ENCODE measurements around the gene WNK1.
"Not testable (repeated sequence)": the region's sequence is repeated elsewhere in the genome, so short reads cannot be mapped to it uniquely, and the experiment has no call there.

Gene WNK1

GRCh38 chr12:913919-914698 is 161.7 kb downstream of the WNK1 start:
- DNase-seq: no peak

GRCh38 chr12:915090-915489 is 162.7 kb downstream of the WNK1 start:
- no peak for DNase-seq

DNA sequence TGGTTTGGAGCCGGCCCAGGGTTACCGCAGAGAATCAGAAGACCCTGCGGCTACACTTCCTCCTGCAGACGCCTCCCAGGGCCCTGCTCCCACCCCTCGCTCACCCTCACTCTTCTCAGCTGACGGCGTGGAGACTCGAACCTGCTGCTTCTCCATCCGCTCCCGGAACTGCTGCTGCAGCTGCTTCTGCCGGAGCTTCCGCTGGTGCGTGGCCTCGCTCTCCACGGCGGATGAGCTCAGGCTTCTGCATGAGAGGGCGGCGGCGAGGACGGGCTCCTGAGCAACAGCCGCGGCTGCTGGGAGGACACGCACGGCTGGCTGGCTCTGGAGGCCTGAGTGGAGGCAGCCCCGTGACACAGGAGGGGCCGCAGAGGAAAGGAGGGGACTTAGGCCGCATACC is 163.9 kb downstream of the WNK1 start:
- no peak for DNase-seq

GRCh38 chr12:916712-917445 is 164.5 kb downstream of the WNK1 start:
- DNase-seq: no peak

GRCh38 chr12:920676-921075 is 168.3 kb downstream of the WNK1 start:
- no peak for DNase-seq

DNA sequence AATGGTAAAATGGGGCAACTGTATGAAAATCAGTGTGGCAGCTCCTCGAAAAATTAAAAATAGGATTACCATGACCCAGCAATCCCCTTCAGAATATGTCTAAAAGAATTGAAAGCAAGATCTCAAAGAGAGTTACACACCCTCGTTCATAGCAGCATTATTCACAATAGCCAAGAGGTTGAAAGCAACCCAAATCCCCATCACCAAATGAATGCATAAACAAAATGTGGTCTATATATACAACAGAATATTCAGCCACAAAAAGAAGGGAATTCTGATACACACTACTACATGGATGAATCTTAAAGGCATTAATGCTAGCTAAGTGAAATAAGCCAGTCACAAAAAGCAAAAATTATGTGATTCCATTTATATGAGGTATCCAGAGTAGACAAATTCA is 169.9 kb downstream of the WNK1 start:
- DNase-seq: no peak

DNA sequence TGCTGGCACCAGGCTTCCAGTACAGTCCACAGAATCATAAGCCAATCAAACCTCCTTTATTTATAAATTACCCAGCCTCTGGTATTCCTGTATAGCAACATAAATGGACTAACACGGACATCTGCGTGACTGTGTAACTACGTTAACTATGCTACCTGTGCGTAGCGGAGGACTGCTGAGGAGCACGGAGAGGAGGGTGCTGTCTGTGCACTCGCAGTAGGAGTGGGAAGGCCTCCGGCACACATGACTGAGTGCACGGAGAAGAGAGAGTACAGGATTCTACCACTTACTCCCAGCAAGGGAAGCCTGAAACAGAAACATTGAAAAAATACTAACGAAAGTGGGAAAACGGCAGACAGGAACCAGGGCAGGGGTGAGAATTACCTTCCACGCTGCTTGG is 174.3 kb downstream of the WNK1 start:
- DNase-seq: no peak

GRCh38 chr12:931060-931459 is 178.7 kb downstream of the WNK1 start:
- DNase-seq: no peak

DNA sequence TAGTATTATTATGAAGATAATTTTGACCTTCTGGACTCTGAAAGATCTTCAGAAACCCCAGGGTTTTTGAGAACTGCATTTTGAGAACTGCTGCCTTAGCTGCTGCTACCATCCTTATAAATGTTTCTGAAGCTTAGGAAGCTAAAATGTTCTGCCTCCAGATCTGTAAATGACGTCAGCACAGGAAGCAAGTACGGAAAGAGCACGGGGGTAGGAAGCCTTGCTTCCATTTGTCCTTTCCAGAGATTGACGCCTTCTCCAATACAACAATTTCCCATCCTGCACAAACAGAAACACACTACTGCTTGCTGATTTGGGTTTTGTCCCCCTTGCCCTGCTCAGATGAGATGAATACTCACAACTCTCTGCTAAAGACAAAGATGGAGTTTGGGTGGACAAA is 179.2 kb downstream of the WNK1 start:
- DNase-seq: no peak

DNA sequence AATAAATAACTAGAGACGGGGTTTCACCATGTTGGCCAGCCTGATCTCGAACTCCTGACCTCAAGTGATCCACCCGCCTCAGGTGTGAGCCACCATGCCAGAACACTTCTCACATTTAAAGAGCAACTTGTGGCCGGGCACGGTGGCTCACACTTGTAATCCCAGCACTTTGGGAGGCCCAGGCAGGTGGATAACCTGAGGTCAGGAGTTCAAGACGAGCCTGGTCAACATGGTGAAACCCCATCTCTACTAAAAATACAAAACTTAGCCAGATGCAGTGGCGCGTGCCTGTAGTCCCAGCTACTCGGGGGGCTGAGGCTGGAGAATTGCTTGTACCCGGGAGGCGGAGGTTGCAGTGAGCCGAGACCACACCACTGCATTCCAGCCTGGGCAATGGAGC is 183.5 kb downstream of the WNK1 start:
- DNase-seq: not testable (repeated sequence)

DNA sequence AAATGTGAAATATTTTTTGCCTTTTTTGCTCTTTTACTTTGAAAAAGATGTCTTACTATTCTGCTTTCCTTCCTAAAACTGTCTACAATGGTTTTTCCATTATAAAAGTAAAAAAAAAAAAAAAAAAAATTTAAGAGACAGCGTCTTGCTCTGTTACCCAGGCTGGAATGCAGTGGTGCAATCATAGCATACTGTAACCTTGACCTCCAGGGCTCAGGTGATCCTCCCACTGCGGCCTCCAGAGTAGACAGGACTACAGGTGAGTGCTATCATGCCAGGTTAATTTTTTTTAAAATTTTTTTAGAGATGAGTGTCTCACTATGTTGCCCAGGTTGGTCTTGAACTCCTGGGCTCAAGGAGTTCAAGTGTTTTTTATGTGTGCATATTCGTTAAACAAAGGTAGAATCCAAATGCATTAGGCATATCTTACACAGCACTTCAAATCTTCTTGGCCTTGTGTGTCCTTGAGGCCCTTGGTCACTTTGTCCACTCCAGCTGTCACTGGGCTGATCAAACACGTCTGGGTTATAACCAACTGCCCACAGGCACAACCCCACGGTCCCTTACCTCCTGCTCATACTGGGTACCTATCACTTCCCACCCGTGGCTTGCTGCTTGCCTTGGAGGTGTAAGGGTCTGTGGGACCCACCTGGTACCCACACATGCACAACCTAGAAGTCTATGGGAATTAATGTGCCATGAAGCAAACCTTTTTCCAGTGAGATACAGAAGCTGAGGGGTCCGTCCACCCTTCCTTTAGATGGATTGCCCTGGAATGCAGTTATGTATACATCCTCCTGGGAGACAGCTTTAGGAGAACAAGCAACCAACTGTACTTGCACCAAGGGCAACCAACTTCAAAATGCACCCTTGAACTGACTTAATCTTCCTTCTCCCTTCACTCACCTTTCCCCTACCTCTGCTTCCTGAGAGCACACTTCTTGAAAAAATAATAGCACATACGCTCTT is 184.3 kb downstream of the WNK1 start:
- DNase-seq: no peak

DNA sequence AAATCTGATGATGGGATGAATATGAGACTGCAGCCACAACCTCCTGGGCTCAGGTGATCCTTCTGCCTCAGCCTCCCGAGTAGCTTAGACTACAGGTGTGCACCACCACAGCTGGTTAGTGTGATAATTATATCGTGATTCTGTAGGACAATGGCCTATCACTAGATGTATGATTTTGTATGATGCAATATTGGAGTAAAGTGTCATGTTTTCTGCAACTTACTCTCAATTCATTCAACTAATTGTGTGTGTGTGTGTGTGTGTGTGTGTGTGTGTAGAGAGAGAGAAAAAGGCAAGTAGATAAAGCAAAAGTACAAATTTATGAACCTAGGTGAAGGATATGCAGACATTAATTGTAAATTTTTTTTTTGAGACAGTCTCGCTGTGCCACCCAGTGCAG is 186.4 kb downstream of the WNK1 start:
- no peak for DNase-seq

- DNase-seq: no peak
These were observed 190.7 kb downstream of the WNK1 start for GRCh38 chr12:943051-943450.

DNA sequence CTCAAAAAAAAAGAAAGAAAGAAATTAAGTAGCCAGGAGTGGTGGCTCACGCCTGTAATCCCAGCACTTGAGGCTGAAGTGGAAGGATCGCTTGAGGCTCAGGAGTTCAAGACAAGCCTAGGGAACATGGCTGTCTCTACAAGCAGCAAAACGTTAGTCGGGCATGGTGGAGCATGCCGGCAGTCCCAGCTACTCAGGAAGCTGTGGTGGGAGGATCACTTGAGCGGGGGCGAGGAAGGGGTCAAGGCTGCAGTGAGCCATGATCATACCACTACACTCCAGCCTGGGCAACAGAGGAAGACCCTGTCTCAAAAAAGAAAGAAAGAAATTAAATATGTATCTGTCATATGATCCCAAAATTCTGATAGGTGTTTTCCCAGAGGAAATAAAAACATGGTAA is 191.8 kb downstream of the WNK1 start:
- no peak for DNase-seq

DNA sequence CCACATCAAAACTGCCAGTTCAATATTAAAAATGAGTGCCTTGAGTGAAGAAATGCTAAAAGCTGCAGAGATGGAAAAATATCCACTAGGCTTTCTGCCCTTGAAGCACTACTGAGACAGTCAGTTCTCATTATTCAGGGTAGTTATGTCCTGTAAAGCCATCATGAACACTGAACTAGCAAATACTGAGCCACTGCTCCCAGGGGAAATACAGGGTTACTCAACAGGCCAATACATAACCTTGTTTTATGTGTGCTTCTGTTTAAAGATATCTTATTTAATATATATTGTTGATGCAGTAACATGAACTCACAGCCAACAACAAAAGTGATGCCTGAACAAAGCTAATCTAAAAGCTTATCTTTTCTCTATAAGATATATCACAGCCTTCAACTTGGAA is 193.8 kb downstream of the WNK1 start:
- no peak for DNase-seq

GRCh38 chr12:946631-947030 is 194.3 kb downstream of the WNK1 start:
- no peak for DNase-seq

DNA sequence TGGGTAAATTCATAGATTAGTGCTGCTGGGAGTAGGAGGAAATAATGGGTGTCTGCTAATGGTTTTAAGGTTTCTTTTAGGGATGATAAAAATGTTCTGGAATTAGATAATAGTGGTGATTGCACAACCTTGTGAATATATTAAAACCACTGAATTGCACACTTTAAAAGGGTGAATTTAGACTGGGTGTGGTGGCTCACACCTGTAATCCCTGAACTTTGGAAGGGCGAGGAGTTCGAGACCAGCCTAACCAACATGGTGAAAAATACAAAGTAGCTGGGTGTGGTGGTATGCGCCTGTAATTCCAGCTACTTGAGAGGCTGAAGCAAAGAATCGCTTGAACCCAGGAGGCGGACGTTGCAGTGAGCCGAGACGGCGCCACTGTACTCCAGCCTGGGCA is 195.9 kb downstream of the WNK1 start:
- DNase-seq: no peak

- DNase-seq: peak; percentile 100
These were observed 197.2 kb downstream of the WNK1 start, which contains the start of gene RAD52 for GRCh38 chr12:949453-950191. TSS of gene RAD52 (minus strand) at chr12:949694. CDS start at chr12:933058, 16,636 bp downstream.

DNA sequence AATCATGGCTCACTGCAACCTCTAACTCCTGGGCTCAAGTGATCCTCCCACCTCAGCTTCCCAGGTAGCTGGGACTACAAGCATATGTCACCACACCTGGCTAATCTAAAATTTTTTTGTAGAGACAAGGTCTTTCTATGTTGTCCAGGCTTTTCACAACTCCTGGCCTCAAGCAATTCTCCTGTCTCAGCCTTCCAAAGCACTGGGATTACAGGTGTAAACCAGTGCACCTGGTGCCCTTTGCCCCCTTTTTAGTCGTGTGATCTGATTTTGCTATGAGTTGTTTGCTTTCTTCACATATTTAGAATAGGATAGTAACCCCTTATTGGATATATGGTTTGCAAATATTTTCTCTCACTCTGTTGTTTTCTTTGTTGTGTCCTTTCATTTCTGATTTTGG is 198.8 kb downstream of the WNK1 start:
- peak; percentile 92 for DNase-seq

DNA sequence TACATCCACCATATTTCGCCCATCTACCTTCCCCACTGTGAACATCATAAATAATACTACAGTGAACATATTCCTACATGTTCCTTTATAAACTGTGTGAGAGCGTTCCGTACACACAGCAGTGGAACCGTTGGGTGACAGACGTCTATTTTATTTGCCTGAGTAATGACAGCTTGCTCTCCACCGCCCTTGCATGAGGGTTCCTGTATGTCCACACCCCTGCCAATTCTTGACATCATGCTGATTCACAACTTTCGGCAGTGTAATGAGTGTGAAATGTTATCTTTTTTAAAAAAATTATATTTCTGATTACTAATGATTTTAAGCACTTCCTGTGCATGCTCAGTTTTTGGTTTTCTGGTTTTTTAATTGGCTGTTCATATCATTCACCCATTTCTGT is 201.4 kb downstream of the WNK1 start:
- peak; percentile 86 for DNase-seq

DNA sequence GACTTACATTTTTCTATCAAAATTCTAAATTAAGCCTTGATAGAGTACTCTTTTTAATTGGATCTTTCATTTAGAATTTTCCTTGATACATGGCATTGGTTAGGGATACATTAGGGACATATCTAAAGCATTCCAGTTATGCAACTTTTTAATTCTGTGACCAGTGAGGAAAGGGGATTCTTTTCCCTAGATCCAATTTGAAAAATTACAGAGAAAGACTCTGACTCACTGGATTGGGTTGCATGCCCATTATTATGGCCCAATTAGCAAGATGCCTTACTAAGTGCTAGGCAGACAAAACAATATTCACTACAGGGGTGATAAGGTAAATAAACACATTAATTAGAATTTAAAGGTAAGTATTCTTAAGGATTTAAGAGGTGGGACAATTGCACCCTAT is 202.4 kb downstream of the WNK1 start:
- peak; percentile 63 for DNase-seq

GRCh38 chr12:955939-956338 is 203.6 kb downstream of the WNK1 start:
- DNase-seq: no peak
